Muscle of back (tissue), 11 donors: Measurements from ENCODE around the gene KIF16B. TPM values are rescaled to one million over a fixed set of nuclear protein-coding genes. Genes with fewer than 3 reads are reported as not detected.

Source experiments
- DNase-seq, 3 donors: peaks; one replicate each; pipeline versions ENCODE4 v3.0.0 to v3.0.0-alpha.2; 2013
- polyA plus RNA-seq, 10 donors: library from polyadenylated mRNA; unstranded; fragments of 120-200 nt; gene quantifications; one replicate each; pipeline ENCODE4 v1.2.1, GENCODE V29; 2013; ENCODE audit not compliant: insufficient read length in 10 of 10

Gene KIF16B
- polyA plus RNA-seq, 10 donors = 13.1 to 35.8 (median 18.4) TPM

DNA sequence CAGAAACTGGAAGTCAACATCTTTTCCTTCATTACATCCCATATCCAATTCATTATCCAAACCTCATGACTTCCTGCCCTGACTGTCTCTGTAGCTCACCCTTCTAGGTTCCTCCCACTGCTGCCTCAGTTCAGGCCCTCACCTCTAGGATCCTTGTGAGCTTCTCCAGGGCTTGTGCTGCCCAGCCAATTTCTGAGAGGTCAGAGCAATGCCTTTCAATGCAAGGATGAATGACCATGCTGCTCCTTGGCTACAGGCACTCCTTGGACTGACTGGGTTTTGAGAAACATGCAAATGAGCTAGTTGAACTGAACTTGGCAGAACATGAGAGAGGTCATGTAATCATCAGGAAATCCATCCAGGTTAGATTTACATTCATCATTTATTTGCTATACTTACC is 173.4 kb downstream of the KIF16B start:
- DNase-seq = peak in 1 of 3 donors; percentile 7

DNA sequence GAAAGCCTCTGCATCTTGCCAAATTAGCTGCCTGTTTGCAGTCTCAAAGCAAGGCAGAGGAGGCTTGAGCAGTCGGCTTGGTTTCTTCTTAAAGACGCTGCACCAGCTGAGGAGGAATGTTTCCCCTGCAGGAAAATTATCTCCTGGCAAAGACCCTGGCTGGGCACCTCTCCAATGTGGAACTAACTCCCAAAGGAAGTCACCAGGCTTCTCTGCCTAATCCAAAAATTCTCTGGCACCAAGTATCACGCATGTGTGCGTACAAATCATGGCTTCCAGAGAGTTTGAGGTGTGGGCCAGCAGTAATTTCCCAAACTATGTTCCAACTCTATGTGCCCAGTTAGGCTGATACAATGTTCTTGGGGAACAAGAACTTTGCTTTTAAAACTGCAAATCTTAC is 176.2 kb downstream of the KIF16B start:
- peak; percentile 68 to 80 (median 76) for DNase-seq

DNA sequence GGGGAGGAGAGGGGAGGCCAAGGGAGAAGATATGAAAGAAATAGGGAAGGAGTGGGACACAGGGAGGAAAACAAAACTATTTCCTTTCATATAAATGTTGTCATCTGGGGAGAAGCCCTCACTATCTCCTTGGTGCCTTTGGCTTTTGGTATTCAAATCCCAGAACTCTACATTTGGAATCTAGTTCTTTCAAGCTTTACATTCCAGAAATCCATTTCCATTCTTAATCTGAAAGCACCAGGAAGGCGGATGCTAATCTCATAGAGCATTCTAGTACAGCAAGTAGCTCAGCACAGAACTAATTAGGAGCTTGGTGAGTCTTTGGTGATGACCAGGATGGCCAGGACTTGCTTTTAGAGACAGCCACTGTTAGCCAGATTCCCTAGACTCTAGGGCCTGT is 177.9 kb downstream of the KIF16B start:
- DNase-seq = no peak

DNA sequence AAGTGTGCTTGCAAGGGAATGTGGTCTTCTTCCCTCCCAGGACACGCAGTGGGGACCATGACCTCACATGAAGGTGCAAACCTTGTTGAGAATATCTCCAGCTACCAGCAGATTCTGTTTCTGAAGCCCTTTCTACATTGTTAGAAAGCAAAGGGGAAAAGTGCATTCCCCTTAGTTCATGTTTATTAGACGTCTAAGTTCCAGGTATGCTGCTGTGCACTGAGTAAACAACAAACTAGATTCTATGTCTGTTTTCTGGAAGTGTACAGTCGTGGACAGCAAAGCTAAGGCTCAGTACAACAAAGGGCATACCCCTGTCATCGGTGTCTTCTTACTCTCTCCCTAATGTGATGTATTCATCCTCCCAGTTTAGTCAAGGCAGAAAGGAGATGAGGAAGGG is 178.5 kb downstream of the KIF16B start:
- no peak for DNase-seq

DNA sequence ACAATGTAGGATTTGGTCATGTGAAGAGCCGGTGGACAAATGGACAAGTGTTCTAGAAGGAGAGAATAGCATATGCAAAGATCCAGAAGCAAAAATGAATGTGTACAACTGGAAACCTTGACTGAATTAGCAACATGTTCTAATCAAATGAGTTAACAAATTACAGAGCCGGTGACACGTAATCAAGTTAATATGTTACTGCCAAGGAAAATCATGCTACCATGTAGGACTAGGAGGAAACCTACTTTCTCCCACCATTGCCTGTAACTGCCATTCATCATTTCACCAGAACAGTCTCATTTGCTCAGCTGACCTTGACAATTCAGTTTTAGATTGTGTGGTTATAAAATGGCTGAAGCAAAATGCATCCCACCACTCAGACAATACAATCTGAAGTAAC is 179.4 kb downstream of the KIF16B start:
- DNase-seq = no peak

DNA sequence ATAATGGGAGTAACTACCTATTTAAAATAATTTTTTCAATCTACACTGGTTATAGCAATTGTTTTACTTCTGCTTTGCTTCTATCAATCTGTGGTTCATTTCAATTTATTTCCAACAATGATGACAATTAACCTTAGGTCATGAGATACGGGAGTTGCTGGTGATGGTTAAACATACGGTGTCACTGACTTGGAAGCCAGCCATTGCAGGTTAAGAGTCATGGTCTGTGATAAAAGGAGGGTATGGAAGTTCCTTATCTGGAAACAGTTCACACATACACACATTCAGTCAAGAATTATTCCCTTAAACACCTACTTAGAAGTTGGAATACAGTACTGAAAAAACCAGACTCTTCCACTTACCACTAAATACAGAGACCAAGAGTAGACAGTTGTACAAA is 180.0 kb downstream of the KIF16B start:
- no peak for DNase-seq

DNA sequence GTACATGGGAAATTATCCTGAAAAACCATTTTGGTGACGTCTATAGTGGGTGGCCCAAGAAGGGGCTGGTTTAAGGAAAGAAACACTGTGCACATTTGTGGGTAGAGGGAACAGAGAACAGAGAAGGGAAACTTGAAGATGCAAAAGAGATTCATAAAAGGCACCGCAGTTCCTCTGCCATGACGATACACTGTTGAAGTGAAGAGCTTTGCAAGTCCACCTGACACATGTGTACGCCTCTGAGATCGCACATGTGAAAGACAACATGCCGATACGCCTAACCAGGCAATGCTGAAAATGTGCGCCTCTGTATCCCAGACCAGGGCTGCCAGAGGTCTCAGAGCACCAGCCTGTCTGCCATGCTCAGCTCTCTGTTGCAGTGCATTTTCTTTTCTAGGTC is 180.9 kb downstream of the KIF16B start:
- DNase-seq = no peak

DNA sequence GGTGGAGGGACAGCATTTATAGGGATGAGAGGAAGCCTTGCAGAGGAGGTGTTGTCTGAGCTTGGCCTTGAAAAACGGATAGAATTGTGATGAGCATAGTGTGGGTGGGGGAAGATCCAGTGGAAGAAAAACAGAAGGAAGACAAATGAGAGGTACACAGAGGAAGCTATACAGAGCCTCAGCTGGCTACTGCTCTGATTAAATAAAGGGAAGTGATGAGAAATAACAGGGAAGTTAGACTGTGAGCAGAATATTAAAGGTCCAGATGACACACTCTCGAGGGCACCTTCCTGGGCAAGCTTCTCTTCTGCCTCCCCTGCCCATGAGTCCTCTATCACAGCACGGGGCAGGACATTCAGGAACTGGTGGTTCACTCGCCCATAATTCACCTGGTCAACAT is 182.3 kb downstream of the KIF16B start:
- DNase-seq = no peak

DNA sequence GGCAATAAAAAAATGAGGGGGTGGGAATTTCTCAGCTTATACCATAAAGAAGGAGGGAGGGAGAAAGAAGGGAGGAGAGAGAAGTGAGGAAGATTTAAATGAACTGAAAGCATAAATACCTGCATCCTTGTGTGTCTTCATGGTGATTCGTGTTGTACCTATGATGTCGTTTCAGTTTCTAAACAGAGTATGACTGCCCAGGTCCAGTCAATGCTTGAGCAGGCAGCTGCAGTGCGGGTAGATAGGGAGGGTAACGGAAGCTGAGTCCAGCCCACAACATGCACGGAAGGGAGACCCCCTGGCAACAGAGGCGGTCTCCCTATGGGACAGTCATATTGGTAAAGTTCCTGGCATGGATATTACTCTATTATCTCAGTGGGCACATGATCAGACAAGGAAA is 184.5 kb downstream of the KIF16B start:
- DNase-seq = no peak

DNA sequence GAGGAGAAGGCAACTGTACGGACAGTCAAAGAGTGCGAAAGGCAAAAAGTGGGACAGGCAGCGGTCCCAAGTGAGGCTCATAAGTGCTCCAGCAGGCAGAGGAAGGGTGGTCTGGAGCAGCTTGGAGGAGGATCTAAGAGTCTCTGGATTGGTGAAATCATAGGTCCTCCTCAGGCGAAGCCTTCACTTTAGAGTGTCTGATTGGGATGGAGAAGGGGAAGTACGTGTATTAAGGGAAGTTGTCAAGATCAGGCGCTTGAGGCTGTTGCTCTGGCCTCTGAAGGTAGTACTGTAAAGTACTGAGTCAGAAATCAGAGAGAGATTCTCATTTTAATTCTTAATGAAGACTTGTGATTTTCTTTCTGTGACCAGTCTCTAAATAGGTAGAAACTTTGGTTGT is 185.6 kb downstream of the KIF16B start:
- no peak for DNase-seq

DNA sequence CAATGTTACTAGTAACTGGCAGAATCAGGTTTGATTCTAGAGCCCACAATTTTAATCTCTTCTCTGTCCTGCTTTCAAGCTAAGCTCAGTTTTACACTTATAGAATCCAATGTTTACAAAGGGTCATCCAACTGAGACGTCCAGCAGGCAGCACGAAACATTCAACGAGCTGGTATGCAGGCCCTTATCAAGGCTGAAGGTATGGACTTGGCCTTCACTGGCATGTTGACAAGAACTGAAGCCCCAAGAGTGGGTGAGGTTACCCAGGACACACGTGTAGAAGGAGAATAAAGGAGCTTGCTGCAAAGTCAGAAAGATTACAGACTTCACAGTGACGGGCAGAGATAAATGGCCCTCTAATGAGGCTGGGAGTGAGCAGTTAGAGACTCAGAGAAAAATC is 187.4 kb downstream of the KIF16B start:
- DNase-seq = no peak

DNA sequence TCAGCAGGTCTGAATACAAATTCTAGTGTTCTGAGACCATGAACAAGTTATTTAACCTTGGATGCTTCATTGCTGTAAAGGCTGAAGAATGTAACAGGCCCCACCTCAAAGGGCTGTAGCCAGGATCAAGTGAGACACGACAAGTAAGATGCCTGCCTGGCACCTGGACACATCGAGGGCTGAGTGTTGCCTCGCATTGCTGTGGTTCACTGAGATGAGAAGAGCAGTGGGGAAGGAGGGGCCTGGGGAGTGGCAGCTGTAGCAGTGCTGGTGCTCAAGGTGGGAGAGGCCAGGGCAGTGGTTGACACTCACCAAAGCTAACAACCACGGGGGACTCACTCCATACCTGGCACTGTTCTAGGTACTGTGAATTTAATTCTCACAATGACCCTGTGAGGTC is 187.8 kb downstream of the KIF16B start:
- DNase-seq = no peak

DNA sequence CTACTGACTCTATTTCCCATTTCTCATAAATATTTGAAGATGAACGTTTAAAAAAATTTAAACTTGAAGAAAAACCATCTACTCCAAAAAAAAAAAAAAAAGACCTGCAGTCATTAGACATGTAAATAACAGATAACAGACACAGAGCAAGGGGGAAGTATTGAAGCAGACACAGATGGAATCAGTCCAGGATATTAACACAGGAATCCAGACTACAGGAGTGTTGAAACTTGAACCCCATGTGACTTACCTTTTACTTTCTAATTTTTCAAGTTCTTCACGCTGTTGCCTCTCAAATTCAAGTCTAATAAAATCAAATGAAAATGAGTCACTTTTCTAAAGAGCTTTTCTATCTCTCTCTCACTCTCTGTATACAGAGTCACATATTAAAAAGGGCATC is 191.8 kb downstream of the KIF16B start:
- DNase-seq = no peak

DNA sequence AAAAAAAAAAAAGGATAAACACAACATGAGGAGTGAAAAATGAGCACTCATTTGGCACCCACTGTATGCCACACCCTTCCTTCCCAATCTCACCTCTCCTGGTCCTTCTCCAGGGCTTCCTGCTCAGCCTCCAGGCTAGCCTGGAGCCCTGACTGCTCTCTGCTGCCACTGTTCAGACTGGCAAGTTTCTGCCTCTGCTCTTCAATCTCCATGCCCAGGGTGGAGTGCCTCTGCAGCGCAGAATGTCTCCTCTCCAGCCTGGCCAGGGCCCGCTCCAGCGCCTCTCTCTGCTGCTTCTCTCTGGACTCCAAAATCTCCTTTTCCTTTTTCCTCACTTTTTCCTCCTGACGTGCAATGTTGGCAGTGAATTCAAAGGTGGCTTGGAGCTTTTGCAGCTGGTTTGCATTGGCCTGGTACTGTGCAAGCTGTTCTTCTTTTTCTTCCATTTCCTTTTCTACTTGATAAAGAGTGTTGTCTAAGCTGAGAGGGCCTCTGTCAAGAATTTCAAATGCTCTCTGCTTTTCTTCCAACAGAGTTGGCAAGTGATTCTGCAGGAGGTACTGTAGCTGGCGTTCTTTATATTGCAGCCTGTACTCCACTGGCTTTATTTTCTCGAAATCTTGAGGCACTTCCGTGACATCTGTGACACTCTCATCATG is 194.4 kb downstream of the KIF16B start:
- no peak for DNase-seq

DNA sequence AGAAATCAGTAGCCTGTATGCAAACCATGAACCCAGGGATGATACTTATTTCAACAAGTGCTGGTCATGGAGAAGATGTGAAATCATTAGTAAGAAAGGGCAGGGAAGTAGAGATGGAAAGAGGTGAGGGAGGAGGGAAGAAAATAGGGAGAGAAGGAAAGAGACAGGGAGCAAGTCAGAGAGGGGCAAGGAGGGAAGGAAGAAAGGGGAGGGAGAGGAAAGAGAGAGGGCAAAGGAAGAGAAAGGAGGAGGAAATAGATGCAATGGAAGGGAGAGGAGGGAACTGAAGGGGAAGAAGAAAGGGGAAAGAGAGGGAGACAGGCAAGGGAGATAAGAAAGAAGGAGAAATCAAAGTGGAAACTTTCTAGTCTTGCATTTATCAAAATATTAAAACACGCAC is 195.1 kb downstream of the KIF16B start:
- no peak for DNase-seq

DNA sequence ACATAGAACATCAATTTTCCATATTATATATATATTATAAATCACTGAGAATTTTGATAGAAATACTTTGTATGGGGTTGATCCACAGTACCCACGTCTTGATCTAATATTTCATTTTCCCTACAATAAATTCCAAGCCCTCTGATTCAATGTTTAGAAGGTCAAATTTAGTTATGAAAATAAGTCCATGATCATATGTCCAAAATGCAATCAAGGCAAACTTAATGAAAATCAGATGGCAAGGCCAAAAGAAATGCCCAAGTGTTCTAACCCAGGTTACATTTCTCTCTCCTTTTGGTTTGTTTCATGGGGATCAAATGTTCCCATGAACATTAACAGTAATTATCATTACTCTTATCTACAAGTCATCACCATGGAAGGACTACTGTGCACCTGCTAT is 203.8 kb downstream of the KIF16B start:
- no peak for DNase-seq

DNA sequence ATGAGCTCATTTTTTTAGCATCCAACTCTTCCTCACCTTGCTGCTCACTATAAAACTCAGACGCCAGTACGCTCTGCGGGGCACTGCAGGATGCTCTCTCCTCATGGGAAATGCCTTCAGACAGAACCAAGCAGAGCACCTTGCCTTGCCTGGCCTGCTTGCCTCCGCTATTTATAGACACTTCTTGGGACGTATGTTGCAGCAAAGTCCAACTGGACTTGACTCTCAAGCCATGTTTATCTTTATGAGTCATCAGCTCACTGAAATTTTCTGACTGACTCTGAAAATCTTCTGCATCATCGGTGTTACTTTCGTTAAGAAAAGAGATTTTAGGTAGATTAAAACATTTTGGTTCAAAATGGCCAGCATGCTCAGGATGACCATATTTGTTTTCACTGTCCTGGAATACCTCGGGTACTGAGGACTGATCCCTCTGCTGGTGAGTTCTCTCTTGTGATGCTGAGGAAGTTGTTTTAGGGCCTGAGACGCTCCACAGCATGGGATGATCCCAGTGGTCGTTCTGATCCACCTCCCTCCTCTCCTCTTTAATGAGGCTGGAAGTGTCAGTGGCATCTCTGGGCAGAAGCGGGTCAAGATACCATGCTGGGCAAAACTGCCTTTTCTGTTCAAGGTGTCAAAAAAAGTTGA is 204.5 kb downstream of the KIF16B start:
- no peak for DNase-seq

DNA sequence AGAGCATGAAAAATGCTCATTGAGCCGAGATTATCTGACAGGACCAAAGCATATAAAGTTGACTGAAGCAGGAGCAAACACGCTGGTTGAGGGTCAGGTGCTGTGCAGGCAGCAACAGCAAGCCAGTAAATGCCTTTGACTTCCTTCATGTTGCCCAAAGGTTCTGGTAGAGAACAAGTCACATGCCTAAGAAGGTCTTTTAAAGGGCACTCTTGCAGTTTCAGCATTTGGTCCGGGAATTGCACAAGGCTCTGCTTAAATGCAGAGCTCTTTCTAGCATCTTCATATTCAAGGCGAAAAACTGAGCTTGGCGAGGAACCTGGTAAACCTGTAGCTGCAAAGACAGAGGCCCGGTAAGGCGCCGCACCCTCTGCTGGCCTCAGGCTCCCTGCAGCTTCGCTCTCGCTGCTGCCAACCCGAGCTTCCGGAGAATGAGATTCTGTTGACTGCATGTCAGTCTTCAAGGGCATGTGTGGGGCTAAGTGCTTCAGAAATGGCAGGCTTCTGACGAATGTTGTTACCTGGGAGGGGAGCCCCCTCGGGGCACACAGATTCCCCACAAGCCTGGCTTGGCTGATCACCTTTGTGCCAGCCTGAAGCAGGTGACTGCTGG is 205.2 kb downstream of the KIF16B start:
- DNase-seq = no peak

DNA sequence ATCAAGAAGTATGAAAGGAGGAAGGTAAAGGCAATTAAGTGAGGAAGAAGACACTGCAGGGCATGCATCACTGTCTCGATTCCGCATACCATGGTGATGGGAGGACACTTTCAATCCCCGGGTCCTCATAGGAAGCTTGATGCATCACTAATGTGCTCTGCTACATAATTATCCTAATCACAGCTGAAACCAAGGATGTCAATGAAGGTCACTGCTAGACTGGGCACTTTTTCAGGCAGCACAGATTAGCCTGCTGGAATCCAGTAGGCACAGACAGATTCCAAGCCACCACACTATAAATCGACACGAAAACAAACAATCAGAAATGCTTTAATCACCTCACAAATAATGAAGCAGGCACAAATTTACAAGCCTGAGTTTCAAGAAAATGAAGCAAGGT is 206.7 kb downstream of the KIF16B start:
- DNase-seq = no peak

DNA sequence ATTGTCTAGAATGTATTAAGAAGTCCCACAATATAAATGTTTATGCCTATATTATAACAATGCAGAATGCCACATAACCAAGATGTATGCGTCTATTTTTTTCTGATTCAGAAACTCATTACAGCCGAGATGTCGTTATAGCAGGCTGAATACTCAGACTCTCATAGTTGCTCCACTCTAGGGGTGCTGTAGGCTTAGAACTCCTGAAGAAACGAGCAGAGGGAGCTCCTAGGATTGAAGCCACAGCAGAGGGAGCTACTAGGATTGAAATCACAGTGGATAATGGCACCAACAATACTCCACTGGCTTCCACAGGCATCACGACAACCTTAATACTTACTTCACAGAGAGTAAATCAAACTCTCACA is 208.9 kb downstream of the KIF16B start:
- peak in 1 of 3 donors; percentile 46 for DNase-seq

DNA sequence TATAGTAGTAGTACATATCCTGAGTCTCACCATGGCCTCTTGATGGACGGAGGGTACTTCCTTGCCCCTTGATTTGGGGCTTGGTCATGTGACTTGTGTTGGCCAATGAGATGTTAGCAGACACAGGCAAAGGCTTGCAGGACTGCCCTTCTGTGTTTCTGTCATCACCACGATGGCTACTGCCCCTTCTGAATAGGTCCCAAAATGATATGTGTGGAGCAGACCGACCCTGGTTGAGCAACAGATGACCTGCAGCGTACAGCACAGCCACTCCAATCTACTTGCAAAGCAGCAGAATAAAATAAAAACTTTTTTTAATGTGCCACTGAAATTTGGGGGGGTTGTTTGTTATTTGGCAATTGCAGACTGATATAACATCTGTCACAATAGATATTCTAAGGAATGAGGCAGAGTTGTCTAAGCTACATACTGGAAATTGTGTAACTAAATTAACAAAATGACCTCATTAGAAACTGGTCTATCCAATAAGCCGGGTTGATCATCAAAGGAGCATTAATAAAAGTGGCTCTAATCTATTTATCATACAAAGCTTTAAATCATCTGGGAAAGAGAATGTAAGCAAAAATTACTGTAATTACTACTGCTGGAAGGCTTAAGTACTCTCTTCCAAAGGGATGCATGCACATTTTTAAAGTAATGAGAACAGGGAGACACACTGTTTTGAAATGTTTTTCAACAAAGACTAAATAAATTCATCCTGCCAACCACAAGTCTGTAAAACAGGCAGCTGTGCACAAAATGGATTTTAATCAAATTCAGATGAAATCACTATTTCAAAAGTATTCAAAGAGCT is 209.5 kb downstream of the KIF16B start:
- no peak for DNase-seq

DNA sequence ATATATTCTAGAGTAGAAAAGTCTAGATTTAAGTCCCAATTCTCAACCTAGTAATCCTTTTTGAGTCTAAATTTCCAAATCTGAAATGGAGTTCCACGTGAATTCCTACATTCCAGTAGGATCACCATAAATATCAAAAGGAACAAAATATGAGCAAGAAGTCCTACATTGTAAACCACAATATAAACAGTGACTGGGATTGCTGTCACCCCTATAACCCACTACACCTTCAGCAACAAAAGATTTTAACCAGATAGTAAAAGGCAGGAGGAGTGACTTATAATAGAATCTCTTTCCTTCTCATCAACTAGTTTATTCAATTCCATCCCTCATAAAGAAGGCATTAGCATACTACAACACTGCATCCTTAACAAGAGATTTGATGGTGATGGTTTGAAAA is 210.6 kb downstream of the KIF16B start:
- DNase-seq = no peak

DNA sequence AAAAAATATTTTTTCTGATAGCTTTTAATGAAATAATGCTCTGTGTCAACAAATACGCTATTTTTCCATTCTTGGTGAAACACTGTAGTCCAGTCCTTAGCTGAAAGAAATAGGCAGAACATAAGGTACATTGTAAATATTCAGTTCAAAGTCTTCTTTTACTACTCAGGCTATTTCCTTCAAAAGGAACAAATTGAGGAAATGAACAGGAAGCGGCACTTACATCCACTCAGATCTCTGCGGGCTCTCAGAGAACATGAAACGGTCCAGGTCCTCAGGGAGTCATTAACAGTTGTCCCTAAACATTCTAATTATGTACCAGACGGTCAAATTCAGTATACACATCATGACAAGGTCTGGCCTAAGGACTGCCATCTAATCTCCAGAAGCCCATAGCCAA is 212.6 kb downstream of the KIF16B start:
- no peak for DNase-seq
